ENCODE measurements around the gene STEAP4.

The STEAP4 gene

GRCh38 chr7:88306590-88307048, at the start of gene STEAP4:
STEAP4 (minus strand) TSS chr7:88306894; CDS start chr7:88284269, 22,625 bp downstream.
- Histone ChIP-seq H3K27ac (peak within 1 kb of the TSS; percentile 87), H3K4me1 (ENCODE audit: control insufficient read depth in 1 of 2, insufficient read depth in 1 of 2, low read depth in 1 of 2, low read length in 1 of 2) (peaks cover 42 to 65% of the 10 kb centered on the region in 2 experiments), H3K4me3 (ENCODE audit: low read depth in 1 of 2, low read length in 1 of 2) (peak within 1 kb of the TSS; percentile 76 to 99), H3K9me3 (no peaks in the 10 kb centered on the region), H3K27me3 (no peaks in the 10 kb centered on the region), H3K36me3 (peaks cover 10% of the 10 kb centered on the region)
- TF ChIP-seq CTCF (IDR thresholded peaks at IDR 0.05) = peak; percentile 29

GRCh38 chr7:88355011-88355410, 48.3 kb upstream of the STEAP4 start:
- H3K4me1 ChIP-seq (ENCODE audit: control insufficient read depth in 1 of 2, insufficient read depth in 1 of 2, low read depth in 1 of 2, low read length in 1 of 2) = peaks cover 55 to 66% of the 10 kb centered on the region in 2 experiments
- H3K27me3 ChIP-seq = no peaks in the 10 kb centered on the region
- TF ChIP-seq CTCF (IDR thresholded peaks at IDR 0.05) = no peak
- peak overlapping the region; percentile 92 for H3K27ac ChIP-seq
- no peaks in the 10 kb centered on the region for H3K36me3 ChIP-seq
- no peaks in the 10 kb centered on the region for H3K9me3 ChIP-seq
- H3K4me3 ChIP-seq (ENCODE audit: low read depth in 1 of 2, low read length in 1 of 2) = peak overlapping the region; percentile 32 to 45

- Histone ChIP-seq H3K9me3 (no peaks in the 10 kb centered on the region), H3K4me1 (ENCODE audit: control insufficient read depth in 1 of 2, insufficient read depth in 1 of 2, low read depth in 1 of 2, low read length in 1 of 2) (peaks cover 44 to 53% of the 10 kb centered on the region in 2 experiments), H3K27me3 (no peaks in the 10 kb centered on the region), H3K4me3 (ENCODE audit: low read depth in 1 of 2, low read length in 1 of 2) (no peak overlapping the region), H3K27ac (no peak overlapping the region), H3K36me3 (no peaks in the 10 kb centered on the region)
- TF ChIP-seq CTCF (IDR thresholded peaks at IDR 0.05) = no peak
These were observed 43.4 kb upstream of the STEAP4 start for GRCh38 chr7:88350118-88350517.

GRCh38 chr7:88347517-88347916, 40.8 kb upstream of the STEAP4 start:
- TF ChIP-seq CTCF (IDR thresholded peaks at IDR 0.05) = no peak
- Histone ChIP-seq H3K4me1 (ENCODE audit: control insufficient read depth in 1 of 2, insufficient read depth in 1 of 2, low read depth in 1 of 2, low read length in 1 of 2) (peaks cover 23 to 33% of the 10 kb centered on the region in 2 experiments), H3K9me3 (no peaks in the 10 kb centered on the region), H3K27me3 (no peaks in the 10 kb centered on the region), H3K27ac (no peak overlapping the region), H3K36me3 (no peaks in the 10 kb centered on the region), H3K4me3 (ENCODE audit: low read depth in 1 of 2, low read length in 1 of 2) (no peak overlapping the region)

- Histone ChIP-seq H3K27me3 (no peaks in the 10 kb centered on the region), H3K27ac (peak overlapping the region; percentile 49), H3K9me3 (no peaks in the 10 kb centered on the region), H3K36me3 (no peaks in the 10 kb centered on the region), H3K4me1 (ENCODE audit: control insufficient read depth in 1 of 2, insufficient read depth in 1 of 2, low read depth in 1 of 2, low read length in 1 of 2) (peaks cover 23 to 31% of the 10 kb centered on the region in 2 experiments), H3K4me3 (ENCODE audit: low read depth in 1 of 2, low read length in 1 of 2) (no peak overlapping the region)
- no peak for TF ChIP-seq CTCF (IDR thresholded peaks at IDR 0.05)
These were observed 40.4 kb upstream of the STEAP4 start for GRCh38 chr7:88347090-88347489.

Data from neutrophil (primary cell).